HepG2 (cell line): ENCODE measurements around the gene CRK. TPM values are rescaled to one million over a fixed set of nuclear protein-coding genes. Genes with fewer than 3 reads are reported as not detected.

Experiments used
- ATAC-seq: fragments of 200-7000 bp; cut with Tn5 transposase; 3 replicates; pipeline ENCODE4 v1.9.1; 2020; ENCODE audit warnings: mild to moderate bottlenecking, moderate library complexity
- BruUV-seq: library from RNA; stranded (reverse); fragments of 400-500 nt; replicated peaks from 2 replicates; lab custom pipeline; 2021; lab: Mats Ljungman, UMichigan
- CTCF ChIA-PET: fragments of 300-600 bp; formaldehyde crosslinking; extraction: SDS; loops from one replicate; lab custom pipeline; 2021; ENCODE audit warnings: low total read pairs, inconsistent platforms, low intra/inter-chr PET ratio; lab: Yijun Ruan, JAX
- POLR2A ChIA-PET: fragments of 350-600 bp; sonication (Branson Sonifier 250); formaldehyde crosslinking; loops from one replicate; lab custom pipeline; 2020; ENCODE audit warnings: antibody characterized with exemption, inconsistent platforms; lab: Yijun Ruan, JAX
- DNase-seq: peaks from one replicate; pipeline ENCODE4 v3.0.0-alpha.2; 2015; ENCODE audit warnings: low spot score
- FAIRE-seq: peaks from 3 replicates; lab custom pipeline; 2011; peaks lifted over from hg19 to GRCh38; lab: Jason Lieb, UNC
- H2AFZ ChIP-seq: one replicate; pipeline ENCODE4 v1.6.1; 2011; ENCODE audit warnings: low read length, inconsistent platforms
- H3K27ac ChIP-seq: fragments of 300-600 bp; 3 replicates; pipeline ENCODE4 v1.8.0; 2011; ENCODE audit warnings: mixed run types, mild to moderate bottlenecking, mixed read lengths, low read length, inconsistent platforms; ENCODE audit not compliant: insufficient read depth; ENCODE audit errors: extremely low read length
- H3K27me3 ChIP-seq, 2 experiments: fragments of 200-600 bp in 1 of 2; 2 replicates in 1 of 2; 3 replicates in 1 of 2; pipeline versions ENCODE4 v1.6.0 to v1.8.0; 2011; ENCODE audit warnings: low read length in 2 of 2, mild to moderate bottlenecking in 2 of 2, moderate library complexity in 2 of 2, inconsistent platforms in 1 of 2; ENCODE audit not compliant: insufficient read depth in 2 of 2, control insufficient read depth in 1 of 2
- H3K36me3 ChIP-seq, 2 experiments: fragments of 200-600 bp in 1 of 2; replicated peaks in 1 of 2; 2 replicates in 1 of 2; 3 replicates in 1 of 2; pipeline versions ENCODE4 v1.5.1 to v1.8.0; 2011; ENCODE audit warnings: low read length in 2 of 2, inconsistent platforms in 1 of 2; ENCODE audit not compliant: insufficient read depth in 2 of 2, control insufficient read depth in 1 of 2
- H3K4me1 ChIP-seq: 2 replicates; pipeline ENCODE4 v1.5.1; 2012; ENCODE audit warnings: low read length, inconsistent platforms; ENCODE audit not compliant: insufficient read depth
- H3K4me2 ChIP-seq: 2 replicates; pipeline ENCODE4 v1.6.0; 2011; ENCODE audit warnings: low read depth, low read length, inconsistent platforms
- H3K4me3 ChIP-seq, 3 experiments: fragments of 200-600 bp in 1 of 3; sonication (generic), shearing (Covaris generic) in 1 of 3; replicated peaks in 1 of 3; 2 replicates each; pipeline ENCODE4 v1.5.1; 2011 to 2016; ENCODE audit warnings: low read length in 3 of 3, inconsistent platforms in 2 of 3, low read depth in 2 of 3, mild to moderate bottlenecking in 2 of 3, control low read depth in 1 of 3, mixed read lengths in 1 of 3; ENCODE audit not compliant: insufficient read depth in 1 of 3
- H3K79me2 ChIP-seq: one replicate; pipeline ENCODE4 v1.6.1; 2011; ENCODE audit warnings: low read length, inconsistent platforms; ENCODE audit not compliant: insufficient read depth
- H3K9ac ChIP-seq: 2 replicates; pipeline ENCODE4 v1.6.0; 2011; ENCODE audit warnings: mild to moderate bottlenecking, low read depth, low read length, inconsistent platforms; ENCODE audit not compliant: insufficient read depth
- H3K9me3 ChIP-seq: 2 replicates; pipeline ENCODE4 v1.5.1; 2012; ENCODE audit warnings: mild to moderate bottlenecking, low read length
- H4K20me1 ChIP-seq: 2 replicates; pipeline ENCODE4 v1.6.0; 2011; ENCODE audit warnings: inconsistent platforms, mild to moderate bottlenecking, low read length, moderate library complexity; ENCODE audit not compliant: insufficient read depth
- ATF7 ChIP-seq, 2 experiments: fragments of 450-650 bp in 1 of 2; sonication (generic) in 1 of 2; formaldehyde crosslinking in 1 of 2; IDR thresholded peaks; 2 replicates each; pipeline versions ENCODE4 v1.4.0 to v1.6.1; 2016 to 2020; ENCODE audit warnings: antibody characterized with exemption in 1 of 2, mild to moderate bottlenecking in 1 of 2, missing genetic modification reagents in 1 of 2
- CREM ChIP-seq, 2 experiments: sonication (generic) in 1 of 2; formaldehyde crosslinking in 1 of 2; IDR thresholded peaks; 2 replicates each; pipeline versions ENCODE4 v1.4.0 to v1.6.1; 2016 to 2020; ENCODE audit warnings: antibody characterized with exemption in 1 of 2, mild to moderate bottlenecking in 1 of 2, missing genetic modification reagents in 1 of 2
- HMG20A ChIP-seq: IDR thresholded peaks from 2 replicates; pipeline ENCODE4 v1.6.1; 2016; ENCODE audit warnings: borderline replicate concordance
- NAIF1 ChIP-seq: sonication (generic); formaldehyde crosslinking; IDR thresholded peaks from 2 replicates; pipeline ENCODE4 v1.5.0; 2020; ENCODE audit warnings: mild to moderate bottlenecking, missing genetic modification reagents, borderline replicate concordance
- PAX8 ChIP-seq: sonication (generic); formaldehyde crosslinking; IDR thresholded peaks from 2 replicates; pipeline ENCODE4 v1.8.0; 2022; ENCODE audit warnings: mild to moderate bottlenecking, missing genetic modification reagents, borderline replicate concordance
- REXO4 ChIP-seq: sonication (generic); formaldehyde crosslinking; IDR thresholded peaks from 2 replicates; pipeline ENCODE4 v1.8.0; 2022; ENCODE audit warnings: missing genetic modification reagents, mild to moderate bottlenecking, borderline replicate concordance
- U2AF1 ChIP-seq: fragments of 200-400 bp; formaldehyde crosslinking; optimal IDR thresholded peaks from 2 replicates; pipeline ENCODE3; 2017; ENCODE audit warnings: mild to moderate bottlenecking, low read depth, low read length
- ZBTB38 ChIP-seq: sonication (generic); formaldehyde crosslinking; IDR thresholded peaks from 2 replicates; pipeline ENCODE4 v1.5.1; 2020; ENCODE audit warnings: mild to moderate bottlenecking, missing genetic modification reagents
- WGBS: methylation state at CpG from one replicate; pipeline ENCODE4 v1.1.6; 2017; ENCODE audit warnings: low lambda C conversion rate; 5-methylcytosine and 5-hydroxymethylcytosine counted together
- in situ Hi-C: cut with HindIII; loops from 2 replicates; pipeline ENCODE4 v1.10.0; 2017; ENCODE audit warnings: low pct_unique_long_range_greater_than_20kb; ENCODE audit not compliant: extremely low pct_ligation_motif_present
- intact Hi-C: fragments of 100-400 bp; cut with micrococcal nuclease; formaldehyde crosslinking; loops from one replicate; pipeline ENCODE4 v1.10.0; 2022; ENCODE audit not compliant: unreplicated experiment
- polyA plus RNA-seq, 8 experiments: library from polyadenylated mRNA; depleted of rRNA in 3 of 8; stranded (reverse) in 7 of 8; unstranded in 1 of 8; fragments of >200 nt; fragmentation: Illumina TruSeq in 4 of 8; extraction: Trizol in 4 of 8; gene quantifications; 2 replicates each; pipeline versions ENCODE4 v1.2.1 to v1.2.3, GENCODE V29; 2011 to 2016; ENCODE audit warnings: low read depth in 4 of 8, missing spikeins in 1 of 8, mixed read lengths in 1 of 8; ENCODE audit not compliant: insufficient read depth in 1 of 8
- total RNA-seq, 5 experiments: library from RNA; depleted of rRNA; stranded (reverse); fragments of >200 nt; fragmentation: Illumina TruSeq; extraction: Trizol; gene quantifications; 2 replicates each; pipeline ENCODE4 v1.2.3, GENCODE V29; 2016; ENCODE audit warnings: low read depth in 1 of 5
- TF ChIP-seq, protein P1 (sequence below): sonication (generic); formaldehyde crosslinking; IDR thresholded peaks from 2 replicates; pipeline ENCODE4 v1.5.0; 2020; ENCODE audit warnings: missing genetic modification reagents, mild to moderate bottlenecking, borderline replicate concordance
- TF ChIP-seq, protein P2 (sequence below): sonication (generic); formaldehyde crosslinking; IDR thresholded peaks from 2 replicates; pipeline ENCODE4 v1.9.0; 2021; ENCODE audit warnings: missing genetic modification reagents, borderline replicate concordance
- TF ChIP-seq, protein P3 (sequence below): sonication (generic); formaldehyde crosslinking; IDR thresholded peaks from 2 replicates; pipeline ENCODE4 v1.8.0; 2022; ENCODE audit warnings: missing genetic modification reagents, mild to moderate bottlenecking, inconsistent platforms, borderline replicate concordance

CRK gene
- total and polyA plus RNA-seq, 2 of the 13 experiments (the other 11 are each of a cell fraction or from before 2014, with no cell fraction given): 47.4 to 54.2 TPM

DNA sequence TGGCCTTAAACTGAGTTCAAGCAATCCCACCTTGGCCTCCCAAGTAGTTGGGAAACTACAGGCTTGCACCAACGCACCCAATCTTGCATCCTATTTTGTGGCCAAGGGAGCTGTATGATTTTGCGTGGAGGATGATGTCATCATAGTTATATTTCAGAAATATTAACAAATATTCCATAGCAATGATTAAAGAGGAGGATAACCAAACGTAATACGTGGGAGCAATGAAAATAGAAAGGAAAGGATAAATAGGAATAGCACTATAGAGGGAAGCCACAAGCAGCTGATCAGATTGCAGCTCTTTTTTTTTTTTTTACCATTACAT, 53.8 kb downstream of the CRK start:
- H3K4me1 ChIP-seq: peaks cover 58% of the 10 kb centered on the region
- in situ Hi-C loops (no loop called here), intact Hi-C loops (no loop called here)
- H3K27me3 ChIP-seq: no peaks in the 10 kb centered on the region; a peak in 2 of 5 replicates
- no TSS peak for BruUV-seq
- peak; percentile 94 for TF ChIP-seq ATF7 (IDR thresholded peaks at IDR 0.05)
- no peak for TF ChIP-seq ATF7 (CRISPR knock-in tag; IDR thresholded peaks at IDR 0.05)
- TF ChIP-seq U2AF1: no peak
- TF ChIP-seq NAIF1 (CRISPR knock-in tag): no peak
- H3K4me3 ChIP-seq: no peak overlapping the region
- H2AFZ ChIP-seq: no peak overlapping the region
- 68% methylated on average over 4 of the region's 4 CpGs for WGBS
- FAIRE-seq (no peak), DNase-seq (no peak), ATAC-seq (no peak)
- H3K79me2 ChIP-seq: peaks cover 28% of the 10 kb centered on the region
- no peak overlapping the region; the same call in 1 of the 2 replicates for H3K4me2 ChIP-seq
- peaks cover 20% of the 10 kb centered on the region for H4K20me1 ChIP-seq
- H3K27ac ChIP-seq: no peak overlapping the region
- no peak overlapping the region for H3K9ac ChIP-seq
- CTCF ChIA-PET: no interaction called here
- POLR2A ChIA-PET: interaction anchor here (1.3 kb wide), 1 partner anchor 9 kb away, joined by 4 read pairs; no protein-coding TSS in a partner anchor
- H3K36me3 ChIP-seq: 0 out of 5 replicates have a peak, but pooled peaks cover 0 to 1% of the 10 kb centered on the region in 2 experiments
- H3K9me3 ChIP-seq: no peaks in the 10 kb centered on the region

DNA sequence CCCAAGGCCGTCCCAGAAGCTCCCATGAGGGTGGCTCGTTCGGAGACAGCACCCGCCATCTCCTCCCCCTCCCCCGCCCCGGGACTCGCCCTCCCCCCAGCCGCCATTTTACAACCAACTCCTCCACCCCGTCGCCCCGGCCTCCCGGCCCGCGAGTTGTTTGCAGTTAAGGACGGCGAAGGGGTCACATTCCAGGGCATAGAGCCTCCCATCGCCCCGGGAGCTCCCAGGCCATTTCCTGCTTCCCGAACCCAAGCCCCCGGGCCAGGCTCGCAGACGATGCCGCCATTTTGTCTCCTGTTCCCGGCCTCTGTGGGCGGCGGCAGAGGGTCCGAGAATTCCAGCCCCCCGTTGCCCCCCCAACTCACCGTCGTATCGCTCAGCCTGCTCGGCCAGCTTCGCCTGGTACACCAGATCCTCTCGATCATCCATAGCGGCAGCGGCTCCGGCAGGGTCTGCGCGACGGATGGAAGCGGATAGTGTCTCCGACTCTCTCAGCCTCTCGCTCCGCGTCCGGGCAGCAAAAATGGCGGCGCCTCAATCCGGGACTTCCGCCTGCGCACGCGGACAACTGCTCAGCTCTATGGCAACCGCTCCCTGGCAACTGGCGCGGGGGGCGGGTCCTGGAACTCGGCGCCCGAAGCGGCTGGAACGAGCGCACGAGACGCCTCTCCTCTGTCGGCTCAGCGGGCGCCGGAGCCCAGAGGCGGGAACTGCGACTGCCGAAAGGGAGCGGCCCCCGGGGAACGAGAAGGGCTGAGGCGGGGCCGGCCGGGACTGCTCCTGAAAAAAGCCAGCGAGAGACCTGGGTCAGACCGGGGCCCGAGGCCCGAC, 56.1 kb downstream of the CRK start, which contains the start of gene YWHAE:
Gene YWHAE (minus strand): TSS at position 544 of the 834 bp plus-strand sequence. CDS start 112 bp downstream, at position 432.
- Histone ChIP-seq H3K36me3 (peaks cover 3 to 5% of the 10 kb centered on the region in 2 experiments; a peak in 2 of 5 replicates), H4K20me1 (peaks cover 41% of the 10 kb centered on the region), H3K9ac (peak within 1 kb of the TSS; percentile 87), H3K27ac (peak within 1 kb of the TSS; percentile 98), H2AFZ (no peak within 1 kb of the TSS), H3K9me3 (no peaks in the 10 kb centered on the region), H3K27me3 (no peaks in the 10 kb centered on the region; a peak in 2 of 5 replicates), H3K4me2 (peak within 1 kb of the TSS; percentile 78), H3K4me3 (peak within 1 kb of the TSS; percentile 88 to 100 (median 90)), H3K4me1 (peaks cover 58% of the 10 kb centered on the region), H3K79me2 (peaks cover 51% of the 10 kb centered on the region)
- peak; percentile 89 for DNase-seq
- in situ Hi-C loops (no loop called here), intact Hi-C loops (no loop called here)
- POLR2A ChIA-PET: interaction anchor here (0.8 to 2.1 kb wide), 9 partner anchors 8 to 116 kb away, joined by 3 to 12 read pairs (median 4); partner anchors contain the start of gene INPP5K
- ATAC-seq: peak; percentile 93
- CTCF ChIA-PET: no interaction called here
- BruUV-seq: no TSS peak
- no peak for FAIRE-seq
- 2% methylated on average over 32 of the region's 82 CpGs for WGBS
- TF ChIP-seq PAX8 (CRISPR knock-in tag): no peak; the same call in 1 of the 2 replicates
- TF ChIP-seq, protein P1, sequence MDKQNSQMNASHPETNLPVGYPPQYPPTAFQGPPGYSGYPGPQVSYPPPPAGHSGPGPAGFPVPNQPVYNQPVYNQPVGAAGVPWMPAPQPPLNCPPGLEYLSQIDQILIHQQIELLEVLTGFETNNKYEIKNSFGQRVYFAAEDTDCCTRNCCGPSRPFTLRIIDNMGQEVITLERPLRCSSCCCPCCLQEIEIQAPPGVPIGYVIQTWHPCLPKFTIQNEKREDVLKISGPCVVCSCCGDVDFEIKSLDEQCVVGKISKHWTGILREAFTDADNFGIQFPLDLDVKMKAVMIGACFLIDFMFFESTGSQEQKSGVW (CRISPR knock-in tag): no peak
- TF ChIP-seq HMG20A (CRISPR knock-in tag): no peak
- TF ChIP-seq, protein P2, sequence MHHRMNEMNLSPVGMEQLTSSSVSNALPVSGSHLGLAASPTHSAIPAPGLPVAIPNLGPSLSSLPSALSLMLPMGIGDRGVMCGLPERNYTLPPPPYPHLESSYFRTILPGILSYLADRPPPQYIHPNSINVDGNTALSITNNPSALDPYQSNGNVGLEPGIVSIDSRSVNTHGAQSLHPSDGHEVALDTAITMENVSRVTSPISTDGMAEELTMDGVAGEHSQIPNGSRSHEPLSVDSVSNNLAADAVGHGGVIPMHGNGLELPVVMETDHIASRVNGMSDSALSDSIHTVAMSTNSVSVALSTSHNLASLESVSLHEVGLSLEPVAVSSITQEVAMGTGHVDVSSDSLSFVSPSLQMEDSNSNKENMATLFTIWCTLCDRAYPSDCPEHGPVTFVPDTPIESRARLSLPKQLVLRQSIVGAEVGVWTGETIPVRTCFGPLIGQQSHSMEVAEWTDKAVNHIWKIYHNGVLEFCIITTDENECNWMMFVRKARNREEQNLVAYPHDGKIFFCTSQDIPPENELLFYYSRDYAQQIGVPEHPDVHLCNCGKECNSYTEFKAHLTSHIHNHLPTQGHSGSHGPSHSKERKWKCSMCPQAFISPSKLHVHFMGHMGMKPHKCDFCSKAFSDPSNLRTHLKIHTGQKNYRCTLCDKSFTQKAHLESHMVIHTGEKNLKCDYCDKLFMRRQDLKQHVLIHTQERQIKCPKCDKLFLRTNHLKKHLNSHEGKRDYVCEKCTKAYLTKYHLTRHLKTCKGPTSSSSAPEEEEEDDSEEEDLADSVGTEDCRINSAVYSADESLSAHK (CRISPR knock-in tag): no peak
- no peak for TF ChIP-seq REXO4 (CRISPR knock-in tag)
- TF ChIP-seq CREM (IDR thresholded peaks at IDR 0.05): no peak
- no peak for TF ChIP-seq CREM (CRISPR knock-in tag; IDR thresholded peaks at IDR 0.05)
- no peak for TF ChIP-seq ZBTB38 (CRISPR knock-in tag)
- TF ChIP-seq, protein P3, sequence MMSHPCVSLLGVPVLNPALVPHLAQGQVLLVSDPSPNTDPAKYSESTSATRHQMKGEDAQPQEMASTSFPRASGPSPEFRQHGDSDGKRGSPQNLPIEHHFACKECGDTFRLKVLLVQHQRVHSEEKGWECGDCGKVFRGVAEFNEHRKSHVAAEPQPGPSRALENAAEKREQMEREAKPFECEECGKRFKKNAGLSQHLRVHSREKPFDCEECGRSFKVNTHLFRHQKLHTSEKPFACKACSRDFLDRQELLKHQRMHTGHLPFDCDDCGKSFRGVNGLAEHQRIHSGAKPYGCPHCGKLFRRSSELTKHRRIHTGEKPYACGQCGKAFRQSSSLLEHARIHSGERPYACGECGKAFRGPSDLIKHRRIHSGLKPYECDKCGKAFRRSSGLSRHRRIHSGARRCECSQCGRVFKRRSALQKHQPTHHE: peak; percentile 76; the same call in 1 of the 2 replicates
